ENCODE results near the gene LEO1. TPM values are rescaled to one million over a fixed set of nuclear protein-coding genes. Genes with fewer than 3 reads are reported as not detected.

Gene LEO1
- total and polyA plus RNA-seq, 2 donors (not counting 1 experiment from before 2014, with no cell fraction given): 1.9 to 19.1 TPM

DNA sequence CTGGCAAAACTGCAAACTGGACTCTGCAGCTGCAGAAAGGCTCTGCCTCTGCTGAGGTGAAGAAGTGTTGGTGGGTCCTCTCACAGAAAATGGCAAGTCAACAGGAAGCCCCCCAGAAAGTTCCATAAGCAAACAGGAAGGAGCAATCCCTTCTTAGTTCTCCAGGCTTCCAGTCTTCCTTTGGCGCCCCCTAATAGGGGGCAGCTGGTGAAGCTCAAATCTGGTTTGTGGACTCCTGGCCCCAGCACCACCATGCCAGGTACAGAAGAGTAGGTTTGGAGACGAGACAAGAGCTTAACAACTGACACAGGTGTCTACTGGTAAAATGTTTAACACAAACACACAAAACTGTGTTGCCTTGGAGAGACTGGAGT is 35.5 kb downstream of the LEO1 start:
- Histone ChIP-seq H3K79me2 (ENCODE audit: control insufficient read depth, insufficient read depth, low read length) (no peaks in the 10 kb centered on the region), H3K9me3 (ENCODE audit: control extremely low read depth in 1 of 3, control insufficient read depth in 2 of 3, insufficient read depth in 1 of 3, low read length in 2 of 3) (no peaks in the 10 kb centered on the region), H3K4me2 (replicated peaks; ENCODE audit: low read depth, low read length, poor library complexity, severe bottlenecking) (peak overlapping the region; percentile 51), H3K27me3 (replicated peaks in 1 of 4; ENCODE audit: control extremely low read depth in 1 of 4, control insufficient read depth in 3 of 4, insufficient read depth in 4 of 4, low read length in 3 of 4) (no peaks in the 10 kb centered on the region), H3K36me3 (replicated peaks in 1 of 2; ENCODE audit: control extremely low read depth in 1 of 2, control insufficient read depth in 1 of 2, extremely low read depth in 1 of 2, insufficient read depth in 2 of 2, low read length in 1 of 2) (peaks cover 6 to 28% of the 10 kb centered on the region in 2 experiments), H3K9ac (ENCODE audit: low read length) (peak overlapping the region; percentile 10), H4K20me1 (ENCODE audit: control insufficient read depth, insufficient read depth, low read length, poor library complexity, severe bottlenecking) (no peaks in the 10 kb centered on the region), H3K4me1 (ENCODE audit: control insufficient read depth in 2 of 2, insufficient read depth in 2 of 2, low read length in 2 of 2) (peaks cover 16 to 21% of the 10 kb centered on the region in 2 donors), H2AFZ (ENCODE audit: insufficient read depth, low read depth, low read length, poor library complexity, severe bottlenecking) (no peak overlapping the region), H3K4me3 (ENCODE audit: control extremely low read depth in 1 of 5, extremely low read depth in 1 of 5, insufficient read depth in 1 of 5, low read depth in 2 of 5, low read length in 4 of 5) (no peak overlapping the region), H3K27ac (ENCODE audit: low read length in 2 of 2) (peak overlapping the region in 1 of 2 donors; percentile 64)
- no peaks in the 10 kb centered on the region for H3K9me3 Mint-ChIP-seq (ENCODE audit: insufficient read depth)
- intact Hi-C loops (cut with micrococcal nuclease): no loop called here
- TF ChIP-seq, protein P1, sequence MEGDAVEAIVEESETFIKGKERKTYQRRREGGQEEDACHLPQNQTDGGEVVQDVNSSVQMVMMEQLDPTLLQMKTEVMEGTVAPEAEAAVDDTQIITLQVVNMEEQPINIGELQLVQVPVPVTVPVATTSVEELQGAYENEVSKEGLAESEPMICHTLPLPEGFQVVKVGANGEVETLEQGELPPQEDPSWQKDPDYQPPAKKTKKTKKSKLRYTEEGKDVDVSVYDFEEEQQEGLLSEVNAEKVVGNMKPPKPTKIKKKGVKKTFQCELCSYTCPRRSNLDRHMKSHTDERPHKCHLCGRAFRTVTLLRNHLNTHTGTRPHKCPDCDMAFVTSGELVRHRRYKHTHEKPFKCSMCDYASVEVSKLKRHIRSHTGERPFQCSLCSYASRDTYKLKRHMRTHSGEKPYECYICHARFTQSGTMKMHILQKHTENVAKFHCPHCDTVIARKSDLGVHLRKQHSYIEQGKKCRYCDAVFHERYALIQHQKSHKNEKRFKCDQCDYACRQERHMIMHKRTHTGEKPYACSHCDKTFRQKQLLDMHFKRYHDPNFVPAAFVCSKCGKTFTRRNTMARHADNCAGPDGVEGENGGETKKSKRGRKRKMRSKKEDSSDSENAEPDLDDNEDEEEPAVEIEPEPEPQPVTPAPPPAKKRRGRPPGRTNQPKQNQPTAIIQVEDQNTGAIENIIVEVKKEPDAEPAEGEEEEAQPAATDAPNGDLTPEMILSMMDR (IDR thresholded peaks at IDR 0.05): no peak
- TF ChIP-seq EZH2 (IDR thresholded peaks at IDR 0.05; ENCODE audit: borderline replicate concordance, insufficient read depth, low read depth, low read length, poor library complexity, severe bottlenecking): no peak
- no CpG with 5 or more reads among the region's 2 CpGs for WGBS (ENCODE audit: insufficient coverage)
- H3K27me3 Mint-ChIP-seq: no peaks in the 10 kb centered on the region
- H3K4me3 Mint-ChIP-seq: peak overlapping the region; percentile 54
- peak overlapping the region; percentile 80 for H3K27ac Mint-ChIP-seq
- POLR2A ChIA-PET: no interaction called here
- ATAC-seq (ENCODE audit: low read depth) (peak; percentile 25), DNase-seq (no peak)
- peaks cover 27% of the 10 kb centered on the region for H3K4me1 Mint-ChIP-seq
- CTCF ChIA-PET: interaction anchor here (0.8 to 1.3 kb wide), 4 partner anchors 9 to 286 kb away, joined by 3 to 4 read pairs (median 3); no protein-coding TSS in a partner anchor

DNA sequence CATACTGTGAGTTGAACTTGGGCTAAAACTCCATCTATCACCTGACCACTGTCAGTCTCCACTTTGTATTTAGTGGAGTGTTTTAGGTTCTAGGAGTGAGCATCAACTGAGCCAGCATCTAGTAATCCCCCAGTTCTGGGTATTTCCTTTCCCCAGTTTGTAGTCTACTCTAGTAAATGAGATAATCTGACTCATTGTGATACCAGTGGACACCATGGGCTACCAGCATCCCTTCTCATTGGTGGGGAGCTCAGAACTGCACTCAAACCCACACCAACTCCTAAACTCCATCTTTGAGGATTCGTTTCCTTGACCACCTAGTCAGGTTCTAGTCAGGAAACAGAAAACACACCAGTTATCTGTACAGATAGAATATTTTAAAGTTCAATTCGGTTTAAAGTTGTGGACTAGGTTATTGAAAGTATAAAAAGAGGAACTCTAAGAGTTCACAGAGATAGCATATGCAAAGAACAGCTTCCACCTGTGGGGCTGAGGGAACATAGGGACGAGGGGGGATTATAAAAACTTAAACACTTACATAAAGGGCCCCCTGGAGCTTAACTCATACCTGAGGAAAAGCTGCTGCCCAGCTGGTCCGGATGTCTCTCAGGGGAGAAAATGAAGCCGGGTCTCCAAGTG is 36.0 kb downstream of the LEO1 start:
- no peaks in the 10 kb centered on the region for H3K79me2 ChIP-seq (ENCODE audit: control insufficient read depth, insufficient read depth, low read length)
- Mint-ChIP-seq H3K27ac (peak overlapping the region; percentile 80), H3K4me1 (peaks cover 27% of the 10 kb centered on the region), H3K4me3 (peak overlapping the region; percentile 54), H3K9me3 (ENCODE audit: insufficient read depth) (no peaks in the 10 kb centered on the region), H3K27me3 (no peaks in the 10 kb centered on the region)
- H3K9ac ChIP-seq (ENCODE audit: low read length): peak overlapping the region; percentile 10
- ChIA-PET CTCF (interaction anchor here (0.6 to 1.3 kb wide), 4 partner anchors 31 to 286 kb away, joined by 3 to 4 read pairs (median 3); no protein-coding TSS in a partner anchor), POLR2A (no interaction called here)
- H3K4me2 ChIP-seq (replicated peaks; ENCODE audit: low read depth, low read length, poor library complexity, severe bottlenecking): peak overlapping the region; percentile 51
- no peak overlapping the region for H2AFZ ChIP-seq (ENCODE audit: insufficient read depth, low read depth, low read length, poor library complexity, severe bottlenecking)
- H3K27ac ChIP-seq (ENCODE audit: low read length in 2 of 2): peak overlapping the region in 1 of 2 donors; percentile 64
- DNase-seq (peak; percentile 52), ATAC-seq (ENCODE audit: low read depth) (peak; percentile 76)
- no peaks in the 10 kb centered on the region for H4K20me1 ChIP-seq (ENCODE audit: control insufficient read depth, insufficient read depth, low read length, poor library complexity, severe bottlenecking)
- intact Hi-C loops (cut with micrococcal nuclease): no loop called here
- 50% methylated on average over 1 of the region's 5 CpGs for WGBS (ENCODE audit: insufficient coverage)
- no peaks in the 10 kb centered on the region for H3K9me3 ChIP-seq (ENCODE audit: control extremely low read depth in 1 of 3, control insufficient read depth in 2 of 3, insufficient read depth in 1 of 3, low read length in 2 of 3)
- peaks cover 16 to 21% of the 10 kb centered on the region in 2 donors for H3K4me1 ChIP-seq (ENCODE audit: control insufficient read depth in 2 of 2, insufficient read depth in 2 of 2, low read length in 2 of 2)
- no peak for TF ChIP-seq EZH2 (IDR thresholded peaks at IDR 0.05; ENCODE audit: borderline replicate concordance, insufficient read depth, low read depth, low read length, poor library complexity, severe bottlenecking)
- TF ChIP-seq, protein P1 (IDR thresholded peaks at IDR 0.05): no peak
- H3K27me3 ChIP-seq (replicated peaks in 1 of 4; ENCODE audit: control extremely low read depth in 1 of 4, control insufficient read depth in 3 of 4, insufficient read depth in 4 of 4, low read length in 3 of 4): no peaks in the 10 kb centered on the region
- H3K36me3 ChIP-seq (replicated peaks in 1 of 2; ENCODE audit: control extremely low read depth in 1 of 2, control insufficient read depth in 1 of 2, extremely low read depth in 1 of 2, insufficient read depth in 2 of 2, low read length in 1 of 2): peaks cover 7 to 33% of the 10 kb centered on the region in 2 experiments
- H3K4me3 ChIP-seq (ENCODE audit: control extremely low read depth in 1 of 5, extremely low read depth in 1 of 5, insufficient read depth in 1 of 5, low read depth in 2 of 5, low read length in 4 of 5): no peak overlapping the region
